ENCODE results near the gene PRPF40A. TPM values are rescaled to one million over a fixed set of nuclear protein-coding genes. Genes with fewer than 3 reads are reported as not detected.
A peak's percentile ranks its signal among the peaks of the same experiment; 100 is the strongest.

The PRPF40A gene
- polyA plus RNA-seq, 2 donors = 15.6 to 26.1 TPM

GRCh38 chr2:152646775-152647174 is 70.5 kb downstream of the PRPF40A start:
- Histone ChIP-seq H3K36me3 (ENCODE audit: control insufficient read depth in 2 of 2, insufficient read depth in 2 of 2, low read length in 1 of 2) (peaks cover 0 to under 1% of the 10 kb centered on the region in 2 donors), H3K27ac (ENCODE audit: low read depth in 2 of 2, low read length in 1 of 2) (peak overlapping the region in 1 of 2 donors; percentile 54)

GRCh38 chr2:152646264-152646663 is 71.0 kb downstream of the PRPF40A start:
- no peak overlapping the region for H3K4me3 ChIP-seq (ENCODE audit: low read depth in 1 of 2, low read length in 2 of 2)
- no peaks in the 10 kb centered on the region for H3K36me3 ChIP-seq (ENCODE audit: control insufficient read depth in 2 of 2, insufficient read depth in 2 of 2, low read length in 1 of 2)
- no peaks in the 10 kb centered on the region for H3K4me1 ChIP-seq (ENCODE audit: control insufficient read depth in 2 of 2, insufficient read depth in 2 of 2, low read length in 1 of 2)
- H3K27ac ChIP-seq (ENCODE audit: low read depth in 2 of 2, low read length in 1 of 2) = peak overlapping the region; percentile 6 to 53
- WGBS, 2 donors = 49 to 56% methylated on average over 4 of the region's 4 CpGs
- no peaks in the 10 kb centered on the region for H3K9me3 ChIP-seq (ENCODE audit: control insufficient read depth in 2 of 2, insufficient read depth in 1 of 2, low read depth in 1 of 2, low read length in 1 of 2)
- H3K27me3 ChIP-seq (ENCODE audit: control insufficient read depth in 1 of 2, insufficient read depth in 2 of 2, low read length in 2 of 2) = no peaks in the 10 kb centered on the region

More at GRCh38 chr2:152646775-152647174, 70.5 kb downstream of the PRPF40A start:
- Histone ChIP-seq H3K4me3 (ENCODE audit: low read depth in 1 of 2, low read length in 2 of 2) (no peak overlapping the region), H3K27me3 (ENCODE audit: control insufficient read depth in 1 of 2, insufficient read depth in 2 of 2, low read length in 2 of 2) (no peaks in the 10 kb centered on the region), H3K4me1 (ENCODE audit: control insufficient read depth in 2 of 2, insufficient read depth in 2 of 2, low read length in 1 of 2) (no peaks in the 10 kb centered on the region), H3K9me3 (ENCODE audit: control insufficient read depth in 2 of 2, insufficient read depth in 1 of 2, low read depth in 1 of 2, low read length in 1 of 2) (no peaks in the 10 kb centered on the region)
- WGBS, 2 donors = 60 to 66% methylated on average over 3 of the region's 3 CpGs

GRCh38 chr2:152644189-152644873 is 72.9 kb downstream of the PRPF40A start:
- Histone ChIP-seq H3K36me3 (ENCODE audit: control insufficient read depth in 2 of 2, insufficient read depth in 2 of 2, low read length in 1 of 2) (peaks cover 0 to 5% of the 10 kb centered on the region in 2 donors), H3K27ac (ENCODE audit: low read depth in 2 of 2, low read length in 1 of 2) (no peak overlapping the region), H3K27me3 (ENCODE audit: control insufficient read depth in 1 of 2, insufficient read depth in 2 of 2, low read length in 2 of 2) (no peaks in the 10 kb centered on the region), H3K9me3 (ENCODE audit: control insufficient read depth in 2 of 2, insufficient read depth in 1 of 2, low read depth in 1 of 2, low read length in 1 of 2) (no peaks in the 10 kb centered on the region), H3K4me1 (ENCODE audit: control insufficient read depth in 2 of 2, insufficient read depth in 2 of 2, low read length in 1 of 2) (no peaks in the 10 kb centered on the region), H3K4me3 (ENCODE audit: low read depth in 1 of 2, low read length in 2 of 2) (no peak overlapping the region)
- 89 to 91% methylated on average over 6 of the region's 6 CpGs for WGBS, 2 donors

GRCh38 chr2:152638590-152638989 is 78.7 kb downstream of the PRPF40A start:
- Histone ChIP-seq H3K4me3 (ENCODE audit: low read depth in 1 of 2, low read length in 2 of 2) (no peak overlapping the region), H3K27me3 (ENCODE audit: control insufficient read depth in 1 of 2, insufficient read depth in 2 of 2, low read length in 2 of 2) (no peaks in the 10 kb centered on the region), H3K36me3 (ENCODE audit: control insufficient read depth in 2 of 2, insufficient read depth in 2 of 2, low read length in 1 of 2) (peaks cover 0 to 5% of the 10 kb centered on the region in 2 donors), H3K9me3 (ENCODE audit: control insufficient read depth in 2 of 2, insufficient read depth in 1 of 2, low read depth in 1 of 2, low read length in 1 of 2) (no peaks in the 10 kb centered on the region), H3K4me1 (ENCODE audit: control insufficient read depth in 2 of 2, insufficient read depth in 2 of 2, low read length in 1 of 2) (no peaks in the 10 kb centered on the region), H3K27ac (ENCODE audit: low read depth in 2 of 2, low read length in 1 of 2) (no peak overlapping the region)
- WGBS, 2 donors = 74 to 78% methylated on average over 8 of the region's 8 CpGs

- peaks cover 0 to 5% of the 10 kb centered on the region in 2 donors for H3K36me3 ChIP-seq (ENCODE audit: control insufficient read depth in 2 of 2, insufficient read depth in 2 of 2, low read length in 1 of 2)
- 92 to 95% methylated on average over 2 of the region's 2 CpGs for WGBS, 2 donors
These were observed 79.2 kb downstream of the PRPF40A start for GRCh38 chr2:152638056-152638455.

GRCh38 chr2:152637251-152637650 is 80.0 kb downstream of the PRPF40A start:
- peaks cover 0 to 5% of the 10 kb centered on the region in 2 donors for H3K36me3 ChIP-seq (ENCODE audit: control insufficient read depth in 2 of 2, insufficient read depth in 2 of 2, low read length in 1 of 2)
- WGBS, 2 donors = 88 to 90% methylated on average over 7 of the region's 7 CpGs
- no peak overlapping the region for H3K4me3 ChIP-seq (ENCODE audit: low read depth in 1 of 2, low read length in 2 of 2)
- H3K27ac ChIP-seq (ENCODE audit: low read depth in 2 of 2, low read length in 1 of 2) = no peak overlapping the region
- H3K9me3 ChIP-seq (ENCODE audit: control insufficient read depth in 2 of 2, insufficient read depth in 1 of 2, low read depth in 1 of 2, low read length in 1 of 2) = no peaks in the 10 kb centered on the region
- no peaks in the 10 kb centered on the region for H3K27me3 ChIP-seq (ENCODE audit: control insufficient read depth in 1 of 2, insufficient read depth in 2 of 2, low read length in 2 of 2)
- no peaks in the 10 kb centered on the region for H3K4me1 ChIP-seq (ENCODE audit: control insufficient read depth in 2 of 2, insufficient read depth in 2 of 2, low read length in 1 of 2)

More at GRCh38 chr2:152638056-152638455, 79.2 kb downstream of the PRPF40A start:
- H3K4me3 ChIP-seq (ENCODE audit: low read depth in 1 of 2, low read length in 2 of 2) = no peak overlapping the region
- no peaks in the 10 kb centered on the region for H3K27me3 ChIP-seq (ENCODE audit: control insufficient read depth in 1 of 2, insufficient read depth in 2 of 2, low read length in 2 of 2)
- H3K4me1 ChIP-seq (ENCODE audit: control insufficient read depth in 2 of 2, insufficient read depth in 2 of 2, low read length in 1 of 2) = no peaks in the 10 kb centered on the region
- H3K27ac ChIP-seq (ENCODE audit: low read depth in 2 of 2, low read length in 1 of 2) = no peak overlapping the region
- H3K9me3 ChIP-seq (ENCODE audit: control insufficient read depth in 2 of 2, insufficient read depth in 1 of 2, low read depth in 1 of 2, low read length in 1 of 2) = no peaks in the 10 kb centered on the region

- no peak overlapping the region for H3K4me3 ChIP-seq (ENCODE audit: low read depth in 1 of 2, low read length in 2 of 2)
- peaks cover 0 to 5% of the 10 kb centered on the region in 2 donors for H3K36me3 ChIP-seq (ENCODE audit: control insufficient read depth in 2 of 2, insufficient read depth in 2 of 2, low read length in 1 of 2)
- no peaks in the 10 kb centered on the region for H3K9me3 ChIP-seq (ENCODE audit: control insufficient read depth in 2 of 2, insufficient read depth in 1 of 2, low read depth in 1 of 2, low read length in 1 of 2)
- 28 to 34% methylated on average over 5 of the region's 5 CpGs for WGBS, 2 donors
- H3K4me1 ChIP-seq (ENCODE audit: control insufficient read depth in 2 of 2, insufficient read depth in 2 of 2, low read length in 1 of 2) = no peaks in the 10 kb centered on the region
- H3K27ac ChIP-seq (ENCODE audit: low read depth in 2 of 2, low read length in 1 of 2) = no peak overlapping the region
- no peaks in the 10 kb centered on the region for H3K27me3 ChIP-seq (ENCODE audit: control insufficient read depth in 1 of 2, insufficient read depth in 2 of 2, low read length in 2 of 2)
These were observed 81.5 kb downstream of the PRPF40A start for GRCh38 chr2:152635635-152636298.

- 92 to 94% methylated on average over 3 of the region's 3 CpGs for WGBS, 2 donors
- no peaks in the 10 kb centered on the region for H3K27me3 ChIP-seq (ENCODE audit: control insufficient read depth in 1 of 2, insufficient read depth in 2 of 2, low read length in 2 of 2)
- H3K36me3 ChIP-seq (ENCODE audit: control insufficient read depth in 2 of 2, insufficient read depth in 2 of 2, low read length in 1 of 2) = peaks cover 0 to 2% of the 10 kb centered on the region in 2 donors
- no peak overlapping the region for H3K4me3 ChIP-seq (ENCODE audit: low read depth in 1 of 2, low read length in 2 of 2)
- no peaks in the 10 kb centered on the region for H3K9me3 ChIP-seq (ENCODE audit: control insufficient read depth in 2 of 2, insufficient read depth in 1 of 2, low read depth in 1 of 2, low read length in 1 of 2)
- H3K27ac ChIP-seq (ENCODE audit: low read depth in 2 of 2, low read length in 1 of 2) = no peak overlapping the region
- H3K4me1 ChIP-seq (ENCODE audit: control insufficient read depth in 2 of 2, insufficient read depth in 2 of 2, low read length in 1 of 2) = no peaks in the 10 kb centered on the region
These were observed 84.5 kb downstream of the PRPF40A start for GRCh38 chr2:152632736-152633135.

GRCh38 chr2:152630466-152630865 is 86.8 kb downstream of the PRPF40A start:
- Histone ChIP-seq H3K4me3 (ENCODE audit: low read depth in 1 of 2, low read length in 2 of 2) (no peak overlapping the region), H3K9me3 (ENCODE audit: control insufficient read depth in 2 of 2, insufficient read depth in 1 of 2, low read depth in 1 of 2, low read length in 1 of 2) (no peaks in the 10 kb centered on the region), H3K27ac (ENCODE audit: low read depth in 2 of 2, low read length in 1 of 2) (no peak overlapping the region), H3K4me1 (ENCODE audit: control insufficient read depth in 2 of 2, insufficient read depth in 2 of 2, low read length in 1 of 2) (no peaks in the 10 kb centered on the region), H3K36me3 (ENCODE audit: control insufficient read depth in 2 of 2, insufficient read depth in 2 of 2, low read length in 1 of 2) (peaks cover 0 to 2% of the 10 kb centered on the region in 2 donors), H3K27me3 (ENCODE audit: control insufficient read depth in 1 of 2, insufficient read depth in 2 of 2, low read length in 2 of 2) (no peaks in the 10 kb centered on the region)
- 86 to 91% methylated on average over 4 of the region's 4 CpGs for WGBS, 2 donors
